Testis (tissue), 3 donors: Measurements from ENCODE around the gene IGFBP5. TPM values are rescaled to one million over a fixed set of nuclear protein-coding genes. Genes with fewer than 3 reads are reported as not detected.

ENCODE experiments used
- DNase-seq: peaks from one replicate; pipeline ENCODE4 v3.0.0-alpha.2; 2019
- H3K27ac ChIP-seq, 2 donors: fragments of 200-600 bp; sonication (generic); one replicate each; pipeline ENCODE4 v1.5.1; 2019
- H3K27me3 ChIP-seq: fragments of 200-600 bp; sonication (generic); one replicate; pipeline ENCODE4 v1.5.1; 2019
- H3K36me3 ChIP-seq: fragments of 200-600 bp; sonication (generic); one replicate; pipeline ENCODE4 v1.5.1; 2017; ENCODE audit warnings: low read depth; ENCODE audit errors: missing control alignments
- H3K4me1 ChIP-seq: fragments of 200-600 bp; sonication (generic); one replicate; pipeline ENCODE4 v1.5.1; 2019
- H3K4me3 ChIP-seq, 2 donors: fragments of 200-600 bp; sonication (generic); one replicate each; pipeline ENCODE4 v1.5.1; 2017 to 2019
- H3K9me3 ChIP-seq: fragments of 200-600 bp; sonication (generic); one replicate; pipeline ENCODE4 v1.5.1; 2017
- CTCF ChIP-seq, 3 experiments: fragments of 450-650 bp in 2 of 3; fragments of 200-600 bp in 1 of 3; sonication (generic) in 1 of 3; IDR thresholded peaks; one replicate each; pipeline ENCODE4 v1.5.1; 2016 to 2019; ENCODE audit warnings: antibody characterized with exemption in 3 of 3, mild to moderate bottlenecking in 2 of 3, moderate library complexity in 1 of 3
- POLR2A ChIP-seq: fragments of 450-650 bp; IDR thresholded peaks from one replicate; pipeline ENCODE4 v1.6.1; 2017; ENCODE audit warnings: antibody characterized with exemption, mild to moderate bottlenecking, moderate library complexity
- WGBS, 2 donors: methylation state at CpG; one replicate each; pipeline ENCODE4 v1.1.5; 2018; 5-methylcytosine and 5-hydroxymethylcytosine counted together
- intact Hi-C: fragments of 100-400 bp; cut with DNase I; formaldehyde crosslinking; loops from one replicate; pipeline ENCODE4 v1.15.1; 2023; ENCODE audit warnings: low total_unique reads
- polyA plus RNA-seq: library from polyadenylated mRNA; stranded (reverse); fragments of 350-450 nt; fragmentation: Illumina TruSeq; extraction: RNeasy Lipid Tissue Mini Kit (QIAGEN cat#74804); gene quantifications from one replicate; pipeline ENCODE4 v1.2.3, GENCODE V29; 2014; ENCODE audit warnings: low read depth, low replicate concordance; ENCODE audit not compliant: insufficient read depth
- total RNA-seq, 2 donors: library from RNA; depleted of rRNA; stranded (reverse); fragments of >200 nt; gene quantifications; one replicate each; pipeline ENCODE4 v1.2.3, GENCODE V29; 2016

Gene IGFBP5
- total and polyA plus RNA-seq, 3 donors from 2014 or later = 169 to 308 (median 228) TPM

GRCh38 chr2:216637472-216637871 is 57.9 kb downstream of the IGFBP5 start:
- no peaks in the 10 kb centered on the region for H3K36me3 ChIP-seq
- H3K9me3 ChIP-seq = no peaks in the 10 kb centered on the region
- TF ChIP-seq CTCF (IDR thresholded peaks at IDR 0.05) = no peak
- no peak for TF ChIP-seq POLR2A
- H3K4me3 ChIP-seq = no peak overlapping the region
- no peaks in the 10 kb centered on the region for H3K27me3 ChIP-seq
- no peak for DNase-seq
- peaks cover 8% of the 10 kb centered on the region for H3K4me1 ChIP-seq
- intact Hi-C loops = no loop called here
- WGBS, 2 donors = 57 to 62% methylated on average over 3 of the region's 3 CpGs
- no peak overlapping the region for H3K27ac ChIP-seq

DNA sequence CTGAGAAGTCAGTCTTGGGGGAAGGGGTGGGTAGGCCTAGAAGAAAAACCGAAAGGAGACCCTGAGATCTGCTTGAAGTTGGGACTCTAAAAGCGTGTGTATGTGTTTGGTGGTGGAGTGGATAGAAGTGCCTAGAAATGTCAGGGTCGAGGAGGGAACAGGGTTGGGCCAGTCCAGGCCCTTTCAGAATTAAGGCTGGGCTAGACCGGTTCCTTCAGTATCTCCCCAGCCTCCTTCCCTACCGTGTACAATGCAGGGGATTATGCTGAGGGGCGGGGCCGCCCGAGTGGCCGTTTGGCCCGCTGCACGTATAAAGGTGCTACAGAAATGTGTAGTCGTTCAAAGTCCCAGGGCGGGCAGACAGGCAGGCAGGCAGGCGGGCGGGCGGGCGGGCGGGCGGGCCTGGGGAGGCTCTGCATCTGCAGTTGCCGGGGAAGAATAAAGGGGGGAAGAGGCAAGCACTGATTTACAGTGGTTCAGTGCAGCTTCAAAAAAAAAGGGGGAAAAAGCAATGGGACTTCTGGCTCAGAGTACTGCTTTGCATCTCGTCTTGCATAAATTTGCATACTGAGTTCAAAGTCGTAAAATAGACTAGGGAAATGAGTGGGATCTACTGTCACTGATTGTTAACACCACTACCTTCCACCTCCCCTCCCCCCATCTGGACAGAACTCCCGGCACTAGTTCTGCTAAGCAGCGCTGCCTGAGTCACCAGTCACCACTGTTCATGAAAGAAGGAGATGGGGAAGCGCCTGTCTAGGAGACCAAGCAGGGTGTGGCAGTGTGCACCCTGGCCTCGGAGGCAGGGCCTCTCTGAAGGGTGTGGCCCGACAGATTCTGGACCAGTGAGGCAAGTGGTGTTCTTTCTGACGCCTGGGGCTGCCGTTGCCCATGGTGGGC is 58.5 kb downstream of the IGFBP5 start:
- H3K4me1 ChIP-seq = peaks cover 8% of the 10 kb centered on the region
- no peaks in the 10 kb centered on the region for H3K27me3 ChIP-seq
- no peaks in the 10 kb centered on the region for H3K36me3 ChIP-seq
- no peak for TF ChIP-seq POLR2A
- no peak for TF ChIP-seq CTCF (IDR thresholded peaks at IDR 0.05)
- peak overlapping the region in 1 of 2 donors; percentile 23 for H3K27ac ChIP-seq
- no peak for DNase-seq
- no peaks in the 10 kb centered on the region for H3K9me3 ChIP-seq
- WGBS, 2 donors = 22 to 30% methylated on average over 29 of the region's 29 CpGs
- intact Hi-C loops = no loop called here
- H3K4me3 ChIP-seq = no peak overlapping the region

- Histone ChIP-seq H3K4me1 (peaks cover 8% of the 10 kb centered on the region), H3K27me3 (no peaks in the 10 kb centered on the region), H3K9me3 (no peaks in the 10 kb centered on the region), H3K27ac (peak overlapping the region in 1 of 2 donors; percentile 23), H3K36me3 (no peaks in the 10 kb centered on the region), H3K4me3 (no peak overlapping the region)
- TF ChIP-seq POLR2A (no peak), CTCF (IDR thresholded peaks at IDR 0.05) (no peak)
- intact Hi-C loops = no loop called here
- 15 to 39% methylated on average over 18 of the region's 18 CpGs for WGBS, 2 donors
- no peak for DNase-seq
These were observed 59.4 kb downstream of the IGFBP5 start for GRCh38 chr2:216635701-216636550.

GRCh38 chr2:216635171-216635570 is 60.2 kb downstream of the IGFBP5 start:
- intact Hi-C loops = no loop called here
- peaks cover 8% of the 10 kb centered on the region for H3K4me1 ChIP-seq

More at GRCh38 chr2:216635171-216635570, 60.2 kb downstream of the IGFBP5 start:
- no peaks in the 10 kb centered on the region for H3K9me3 ChIP-seq
- no peak for DNase-seq
- no peaks in the 10 kb centered on the region for H3K36me3 ChIP-seq
- no peak for TF ChIP-seq POLR2A
- no peak for TF ChIP-seq CTCF (IDR thresholded peaks at IDR 0.05)
- H3K4me3 ChIP-seq = no peak overlapping the region
- H3K27ac ChIP-seq = peak overlapping the region in 1 of 2 donors; percentile 23
- H3K27me3 ChIP-seq = no peaks in the 10 kb centered on the region
- WGBS, 2 donors = 5 to 13% methylated on average over 7 of the region's 7 CpGs
